Middle frontal gyrus (tissue), 1 donor: ENCODE measurements around the gene NDUFAB1.
A peak's percentile ranks its signal among the peaks of the same experiment; 100 is the strongest.
"Not testable (repeated sequence)": the region's sequence is repeated elsewhere in the genome, so short reads cannot be mapped to it uniquely, and the experiment has no call there.

ENCODE experiments used
- DNase-seq: peaks from one replicate; pipeline ENCODE4 v3.0.0-alpha.2; 2015; ENCODE audit warnings: low spot score; ENCODE audit errors: extremely low spot score

The NDUFAB1 gene

DNA sequence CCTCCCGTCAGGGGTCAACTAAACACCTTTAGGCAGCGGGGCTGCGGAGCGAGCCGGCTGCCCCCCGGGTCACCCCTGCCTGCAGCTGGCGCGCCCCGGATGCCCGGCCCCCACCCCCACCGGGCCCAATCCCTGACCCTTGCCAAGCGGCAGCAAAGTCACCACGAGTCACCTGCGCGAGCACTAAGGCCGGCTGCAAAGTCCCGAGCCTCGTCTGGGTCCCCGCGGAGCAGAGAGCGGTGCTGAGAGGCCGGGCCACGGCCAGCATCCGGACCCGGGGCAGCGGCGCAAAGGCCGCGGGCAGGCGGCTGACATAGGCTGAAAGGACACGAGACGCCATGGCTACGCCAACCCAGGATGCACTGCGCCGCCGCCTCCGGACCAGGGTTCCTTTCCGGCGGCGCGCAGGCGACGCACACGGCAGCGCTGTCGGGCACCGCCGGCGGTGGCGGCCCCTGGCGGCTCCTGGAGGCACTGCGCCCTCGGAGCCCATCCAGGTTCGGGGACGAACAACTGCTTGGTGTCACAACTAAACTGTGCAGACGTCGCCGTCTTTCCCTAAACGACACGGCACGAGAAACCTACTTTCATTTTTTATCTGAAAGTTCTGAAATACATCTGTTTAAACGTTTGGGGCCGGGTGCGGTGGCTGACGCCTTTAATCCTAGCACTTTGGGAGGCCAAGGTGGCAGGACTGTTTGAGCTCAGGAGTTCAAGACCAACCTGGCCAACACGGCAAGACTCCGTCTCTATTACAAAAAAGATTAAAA is at the start of gene NDUFAB1:
NDUFAB1 (minus strand) TSS at position 366 of the 770 bp plus-strand sequence; CDS start at position 340, 26 bp downstream.
- DNase-seq, result peak; percentile 89

DNA sequence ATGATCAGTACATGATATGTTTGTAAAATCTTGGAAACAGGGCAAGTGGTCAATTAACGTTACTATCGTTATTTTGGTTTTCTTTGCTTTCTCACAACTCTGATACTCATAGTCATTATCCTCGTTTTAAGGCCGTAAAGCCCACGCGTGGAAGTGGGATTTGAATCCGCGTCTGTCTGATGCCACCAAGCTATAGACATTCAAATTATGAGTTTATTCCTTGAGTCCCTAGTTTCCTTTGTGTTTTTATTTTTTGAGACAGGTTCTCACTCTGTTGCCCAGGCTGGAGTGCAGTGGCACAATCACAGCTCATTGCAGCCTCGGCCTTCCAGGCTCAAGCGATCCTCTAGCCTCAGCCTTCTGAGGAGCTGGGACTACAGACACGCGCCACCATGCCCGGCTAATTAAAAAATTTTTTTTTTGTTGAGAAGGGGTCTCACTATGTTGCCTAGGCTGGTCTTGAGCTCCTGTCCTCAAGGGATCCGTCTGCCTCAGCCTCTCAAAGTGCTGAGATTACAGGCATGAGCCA is 46.2 kb upstream of the NDUFAB1 start:
- DNase-seq, result no peak

DNA sequence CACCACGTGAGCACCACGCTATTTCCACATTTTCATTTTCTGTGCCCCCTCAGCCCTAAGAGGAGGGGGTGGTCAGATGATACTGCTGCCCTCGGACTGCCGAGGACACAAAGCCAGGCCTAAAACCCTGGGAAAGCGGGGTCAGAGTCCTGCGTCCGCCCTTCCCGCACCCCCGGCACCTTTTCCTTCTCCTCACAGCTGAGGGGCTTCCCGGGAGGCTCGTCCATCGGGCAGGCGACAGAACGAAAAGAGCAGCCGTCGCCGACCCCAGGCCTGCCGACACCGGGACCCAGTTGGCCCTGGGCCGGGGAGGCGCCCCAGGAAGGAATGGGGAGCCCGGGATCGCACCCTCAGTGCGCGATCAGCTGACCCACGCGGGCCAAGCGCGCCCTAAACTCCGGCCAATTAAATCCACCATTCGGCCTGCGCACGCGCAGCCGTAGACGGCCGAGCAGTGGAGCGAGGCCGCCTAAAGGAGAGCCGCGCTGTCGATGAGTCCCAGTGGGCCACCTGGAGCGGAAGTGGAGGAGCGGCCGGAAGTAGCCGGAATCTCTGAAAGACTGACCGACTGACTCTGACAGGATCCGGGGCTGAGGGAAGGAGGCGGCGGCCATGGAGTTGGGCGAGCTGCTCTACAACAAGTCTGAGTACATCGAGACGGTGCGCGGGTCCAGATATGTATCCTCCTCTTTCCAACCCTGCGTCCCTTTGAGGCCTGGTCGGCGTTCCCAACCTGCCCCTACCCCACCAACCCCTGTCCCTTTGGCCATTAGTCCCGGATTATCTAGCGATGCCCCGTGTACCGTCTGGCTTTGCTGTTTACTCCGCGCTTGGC is 45.0 kb upstream of the NDUFAB1 start, which contains the start of the genes DCTN5 and PALB2:
DCTN5 (plus strand) TSS at position 536 of the 835 bp plus-strand sequence; CDS start at position 613, 77 bp downstream.
PALB2 (minus strand) TSS at position 380 of the 835 bp plus-strand sequence; CDS start at position 227, 153 bp downstream.
- DNase-seq, result peak; percentile 92

DNA sequence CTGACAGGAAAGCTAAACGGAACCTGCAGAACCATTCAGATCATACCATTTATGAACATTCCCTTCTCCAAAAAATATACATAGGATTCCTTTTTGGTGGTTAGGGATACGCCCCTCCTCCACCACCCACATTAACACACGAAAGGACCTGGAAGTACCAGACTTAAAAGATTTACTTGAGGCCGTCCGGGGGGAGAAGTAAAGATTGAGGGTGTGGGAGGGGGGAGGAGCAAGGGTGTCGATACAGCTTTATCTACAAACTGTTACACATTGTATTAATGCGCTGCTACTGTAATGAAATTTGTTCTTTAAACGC is 44.5 kb upstream of the NDUFAB1 start:
- no peak for DNase-seq

DNA sequence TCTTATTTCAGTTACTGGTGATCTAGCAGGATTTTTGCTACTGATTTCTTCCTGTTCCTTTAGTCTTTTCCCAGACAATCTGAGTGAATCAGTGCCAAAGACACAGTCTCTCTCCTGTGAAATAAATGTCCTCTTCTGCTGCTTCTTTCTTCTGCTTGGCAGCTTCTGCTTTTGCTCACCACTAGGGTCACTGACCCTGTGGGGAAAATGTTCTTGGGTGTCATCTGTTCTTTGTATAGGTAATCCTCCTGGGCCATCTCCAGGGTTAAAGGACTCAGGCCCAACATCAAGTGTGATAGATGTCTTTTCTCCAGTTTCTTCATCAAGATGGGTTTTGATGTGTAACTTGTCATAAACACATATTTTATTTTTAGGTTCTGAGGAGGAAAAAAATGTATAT is 39.8 kb upstream of the NDUFAB1 start:
- DNase-seq, result no peak

DNA sequence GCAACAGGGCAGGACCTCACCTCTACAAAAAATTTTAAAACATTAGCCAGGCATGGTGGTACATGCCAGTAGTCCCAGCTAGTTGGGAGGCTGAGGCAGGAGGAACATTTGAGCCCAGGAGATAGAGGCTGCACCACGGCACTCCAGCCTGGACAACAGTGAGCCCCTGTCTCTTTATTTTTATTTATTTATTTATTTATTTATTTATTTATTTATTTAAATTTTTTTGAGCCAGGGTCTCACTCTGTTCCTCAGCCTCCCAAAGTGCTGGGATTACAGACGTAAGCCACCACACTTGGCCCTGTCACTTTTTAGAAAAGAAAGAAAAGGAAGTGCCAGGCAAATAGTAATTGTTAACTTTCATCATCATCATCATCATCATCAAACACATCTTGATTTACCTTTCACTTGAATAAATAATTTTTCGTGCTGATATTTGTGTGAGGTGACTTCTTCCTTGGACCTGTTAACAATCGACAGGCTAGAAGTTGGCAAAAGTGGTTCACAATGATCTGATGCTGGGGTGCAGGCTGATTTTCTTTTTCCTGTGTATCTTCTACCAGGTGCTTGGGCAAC is 38.4 kb upstream of the NDUFAB1 start:
- no peak for DNase-seq

DNA sequence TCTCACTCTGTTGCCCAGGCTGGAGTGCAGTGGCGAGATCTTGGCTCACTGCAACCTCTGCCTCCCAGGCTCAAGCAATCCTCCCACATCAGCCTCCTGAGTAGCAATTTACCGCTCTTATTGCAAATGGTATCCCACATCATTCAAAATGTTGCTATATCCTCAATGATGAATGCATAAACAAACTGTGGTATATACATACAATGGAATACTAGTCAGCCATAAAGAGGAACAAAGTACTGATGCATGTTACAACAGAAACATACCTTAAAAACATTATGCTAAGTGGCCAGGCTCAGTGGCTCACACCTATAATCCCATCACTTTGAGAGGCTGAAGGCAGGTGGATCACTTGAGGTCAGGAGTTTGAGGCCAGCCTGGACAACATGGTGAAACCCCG is 35.8 kb upstream of the NDUFAB1 start:
- not testable (repeated sequence) for DNase-seq

DNA sequence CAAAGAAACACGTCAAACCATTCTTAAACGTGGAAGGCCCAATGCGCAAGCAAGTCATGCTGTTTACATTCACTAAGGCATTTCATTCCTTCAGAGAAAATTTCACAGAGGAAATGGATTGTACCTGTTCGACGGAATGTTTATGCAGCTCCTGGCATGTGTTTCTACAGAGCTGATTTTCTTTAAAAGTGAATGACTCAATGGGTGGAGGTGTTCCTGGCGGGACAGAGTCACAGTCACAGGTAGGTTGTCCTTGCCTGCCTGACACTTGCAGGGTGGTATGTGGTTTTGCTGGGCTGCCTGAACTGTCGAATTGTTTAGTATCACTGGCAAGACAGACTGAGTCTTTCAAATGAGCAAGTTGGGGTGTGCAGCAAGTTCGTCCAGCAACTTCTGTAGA is 33.4 kb upstream of the NDUFAB1 start:
- DNase-seq, result no peak

DNA sequence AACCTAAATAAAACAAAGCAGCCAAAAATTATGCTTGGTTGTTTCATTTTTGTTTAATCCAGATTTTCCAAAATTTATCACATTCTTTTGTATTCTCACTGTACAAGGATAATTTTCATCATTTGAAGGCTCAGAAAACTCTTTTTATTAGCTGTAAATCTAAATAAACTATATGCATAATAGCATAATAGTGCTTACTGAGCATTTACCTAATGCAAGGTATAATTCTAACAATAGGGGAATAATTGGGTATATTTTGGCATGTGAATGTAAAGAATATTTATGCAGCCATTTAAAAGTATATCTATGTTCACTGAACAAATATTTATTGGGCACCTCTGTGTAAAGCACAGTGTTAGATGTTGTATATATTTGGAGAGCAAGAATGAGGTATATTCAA is 28.0 kb upstream of the NDUFAB1 start:
- no peak for DNase-seq

DNA sequence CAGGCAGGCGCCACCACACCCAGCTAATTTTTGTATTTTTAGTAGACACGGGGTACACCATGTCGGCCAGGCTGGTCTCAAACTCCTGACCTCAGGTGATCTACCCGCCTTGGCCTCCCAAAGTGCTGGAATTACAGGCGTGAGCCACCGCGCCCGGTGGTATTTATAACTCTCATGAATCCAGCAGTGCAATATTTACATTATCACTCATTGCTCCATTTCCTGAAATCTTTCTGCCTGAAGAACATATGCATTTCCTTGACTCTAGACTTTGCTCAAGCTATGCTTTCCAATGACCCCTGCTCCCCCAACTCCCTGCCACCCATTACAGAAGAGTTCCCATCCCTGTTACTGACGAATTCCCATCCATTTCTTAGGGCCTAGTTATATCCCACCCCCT is 19.7 kb upstream of the NDUFAB1 start:
- DNase-seq, result no peak

DNA sequence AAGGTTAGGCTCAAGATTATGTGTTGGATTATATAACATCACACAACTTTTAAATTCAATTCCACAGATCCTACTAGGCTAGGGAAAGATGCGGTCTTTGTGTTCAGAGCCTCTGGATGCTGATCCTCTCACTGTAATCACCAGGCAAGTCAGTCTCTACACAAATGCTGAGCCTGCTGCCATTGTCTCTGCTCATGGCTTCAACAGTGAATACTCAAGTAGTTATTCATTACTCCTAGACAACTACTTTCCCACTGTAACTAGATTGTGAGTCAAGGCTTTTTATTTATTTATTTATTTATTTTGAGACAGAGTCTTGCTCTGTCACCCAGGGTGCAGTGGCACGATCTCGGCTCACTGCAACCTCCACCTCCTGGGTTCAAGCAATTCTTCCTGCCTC is 15.8 kb upstream of the NDUFAB1 start:
- DNase-seq, result no peak

DNA sequence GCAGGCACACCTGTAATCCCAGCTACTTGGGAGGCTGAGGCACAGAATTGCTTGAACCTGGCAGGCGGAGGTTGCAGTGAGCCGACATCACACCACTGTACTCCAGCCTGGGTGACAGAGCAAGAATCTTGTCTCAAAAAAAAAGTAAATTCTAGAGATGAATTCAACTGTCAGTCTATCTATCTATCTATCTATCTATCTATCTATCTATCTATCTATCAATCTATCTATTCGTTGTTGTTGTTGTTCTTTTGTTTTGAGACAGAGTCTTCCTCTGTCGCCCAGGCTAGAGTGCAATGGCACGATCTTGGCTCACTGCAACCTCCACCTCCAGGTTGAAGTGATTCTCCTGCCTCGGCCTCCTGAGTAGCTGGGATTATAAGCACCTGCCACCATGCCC is 14.8 kb upstream of the NDUFAB1 start:
- DNase-seq, result not testable (repeated sequence)

DNA sequence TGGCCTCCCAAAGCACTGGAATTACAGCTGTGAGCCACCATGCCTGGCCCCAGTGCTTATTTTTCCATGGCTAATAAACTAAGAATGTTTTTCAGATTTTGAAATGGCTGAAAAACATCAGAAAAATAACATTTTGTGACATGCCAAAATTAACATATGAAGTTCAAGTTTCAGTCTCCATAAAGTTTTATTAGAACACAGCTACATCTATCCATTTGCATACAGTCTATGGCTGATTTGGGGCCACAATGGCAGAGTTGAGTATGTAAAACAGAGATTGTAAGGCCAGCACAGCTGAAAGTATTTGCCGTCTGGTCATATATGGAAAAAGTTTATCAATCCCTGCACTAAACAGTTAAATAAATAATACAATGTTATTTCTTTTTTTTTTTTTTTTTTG is 13.8 kb upstream of the NDUFAB1 start:
- no peak for DNase-seq

DNA sequence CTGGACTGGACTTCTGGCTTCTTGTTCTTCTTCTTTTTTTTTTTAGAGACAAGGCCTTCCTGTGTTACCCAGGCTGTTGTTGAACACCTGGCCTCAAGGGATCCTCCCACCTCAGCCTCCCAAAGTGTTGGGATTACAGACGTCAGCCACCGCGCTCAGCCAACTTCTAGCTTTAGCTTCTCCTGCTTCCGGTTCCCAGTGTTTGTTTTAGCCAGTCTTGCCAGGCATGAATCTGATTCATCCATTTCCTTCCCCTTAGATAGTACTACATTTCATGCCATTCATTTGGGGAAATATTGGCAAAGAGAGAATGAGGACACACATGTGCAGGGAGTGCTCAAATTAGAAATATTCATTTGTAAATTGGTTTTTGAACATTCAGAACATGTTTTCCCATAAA is 12.1 kb upstream of the NDUFAB1 start:
- DNase-seq, result no peak

DNA sequence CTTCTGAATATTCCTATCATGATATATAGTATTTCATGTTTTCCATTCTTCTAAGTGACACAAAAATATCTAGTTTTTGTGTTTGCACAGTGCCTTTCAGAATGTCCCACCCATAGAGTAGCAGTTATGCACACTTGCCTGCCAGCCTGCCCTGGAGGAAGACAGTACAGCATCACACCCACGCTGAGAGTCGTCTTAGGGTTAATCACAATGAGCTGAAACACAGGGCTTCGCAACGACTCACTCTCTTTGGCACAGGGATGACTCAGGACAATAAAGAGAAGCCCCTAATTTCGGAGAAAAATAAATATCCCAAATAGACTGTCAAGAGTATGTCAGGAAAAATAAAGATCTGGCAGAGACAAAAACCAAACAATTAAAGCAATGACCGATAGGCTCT is 11.6 kb upstream of the NDUFAB1 start:
- DNase-seq, result no peak

DNA sequence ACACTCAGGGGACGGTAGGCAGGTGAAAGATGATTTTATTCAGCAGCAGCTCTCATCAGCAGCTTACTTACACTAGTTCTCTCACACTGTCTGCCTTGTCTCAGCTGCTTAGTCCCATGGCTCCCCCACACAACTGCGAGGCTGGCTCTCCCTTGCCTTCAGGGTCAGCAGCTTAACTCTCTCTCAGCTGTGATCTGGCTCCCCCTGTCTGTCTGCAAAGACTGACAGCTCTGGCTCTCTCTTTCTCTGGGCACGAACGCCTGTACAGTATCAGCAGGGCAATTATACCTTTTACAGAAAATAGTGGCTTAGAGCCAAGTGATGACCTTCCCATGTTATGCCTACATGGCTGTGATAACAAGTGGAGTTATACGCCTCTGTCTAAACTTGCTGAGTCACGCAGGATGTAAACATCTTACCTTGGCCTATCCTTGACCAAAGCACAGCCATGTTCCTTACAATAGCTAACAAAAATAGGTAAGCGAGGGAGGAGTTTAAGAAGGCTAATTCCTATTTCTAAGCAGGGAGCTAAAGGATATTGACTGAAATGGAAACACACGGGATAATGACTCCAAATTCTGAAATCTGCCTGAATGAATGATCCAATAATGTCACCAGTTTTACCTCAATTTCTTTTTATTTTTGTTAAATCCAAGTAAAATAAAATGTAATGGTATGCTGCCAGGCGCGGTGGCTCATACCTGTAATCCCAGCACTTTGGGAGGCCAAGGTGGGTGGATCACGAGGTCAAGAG is 1.1 kb upstream of the NDUFAB1 start:
- DNase-seq, result no peak

DNA sequence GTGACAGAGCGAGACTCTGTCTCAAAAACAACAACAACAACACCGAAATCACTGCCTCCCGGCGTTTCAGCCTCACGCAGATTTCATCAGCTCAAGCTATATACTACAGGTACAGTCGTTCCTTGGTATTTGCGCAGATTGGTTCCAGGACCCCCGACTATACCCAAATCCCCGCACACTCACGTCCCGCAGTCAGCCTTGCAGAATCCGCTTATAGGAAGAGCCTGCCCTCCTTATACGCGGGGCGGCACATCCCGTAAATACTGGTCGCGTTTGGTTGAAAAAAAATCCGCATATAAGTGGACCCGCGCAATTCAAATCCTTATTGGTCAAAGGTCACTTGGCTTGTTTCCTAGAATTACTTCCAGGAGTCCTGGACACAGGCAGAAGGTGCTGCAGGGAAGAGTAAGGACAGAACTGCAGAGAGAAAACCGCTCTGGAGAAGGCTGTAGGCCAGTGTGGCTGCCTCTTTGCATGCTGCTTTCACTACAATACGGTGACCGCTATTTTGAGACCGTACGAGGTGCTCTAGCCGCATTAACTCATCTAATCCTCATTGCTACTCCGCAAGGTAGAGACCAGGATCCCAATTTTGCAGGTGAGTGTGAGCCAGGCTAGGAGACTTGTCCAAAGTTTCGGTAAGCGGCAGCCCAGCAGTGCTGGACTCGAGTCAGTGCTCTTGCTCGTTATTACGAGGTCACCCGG is 718 bp downstream of the NDUFAB1 start:
- no peak for DNase-seq

DNA sequence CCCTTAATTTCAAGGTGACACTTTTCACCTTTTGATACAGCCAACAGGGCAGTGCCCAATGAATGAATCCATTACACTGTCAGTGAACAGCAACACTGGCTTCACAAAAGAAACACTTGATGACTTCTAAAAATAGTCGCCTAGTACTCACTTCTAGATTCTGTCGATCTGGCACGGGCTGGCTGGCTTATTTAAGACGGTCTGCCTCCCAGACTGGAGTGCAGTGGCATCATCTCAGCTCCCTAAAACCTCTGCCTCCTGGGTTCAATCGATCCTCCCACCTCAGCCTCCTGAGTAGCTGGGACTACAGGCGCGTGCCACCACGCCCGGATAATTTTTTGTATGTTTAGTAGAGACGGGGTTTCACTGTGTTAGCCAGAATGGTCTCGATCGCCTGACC is 1.9 kb downstream of the NDUFAB1 start:
- DNase-seq, result no peak

DNA sequence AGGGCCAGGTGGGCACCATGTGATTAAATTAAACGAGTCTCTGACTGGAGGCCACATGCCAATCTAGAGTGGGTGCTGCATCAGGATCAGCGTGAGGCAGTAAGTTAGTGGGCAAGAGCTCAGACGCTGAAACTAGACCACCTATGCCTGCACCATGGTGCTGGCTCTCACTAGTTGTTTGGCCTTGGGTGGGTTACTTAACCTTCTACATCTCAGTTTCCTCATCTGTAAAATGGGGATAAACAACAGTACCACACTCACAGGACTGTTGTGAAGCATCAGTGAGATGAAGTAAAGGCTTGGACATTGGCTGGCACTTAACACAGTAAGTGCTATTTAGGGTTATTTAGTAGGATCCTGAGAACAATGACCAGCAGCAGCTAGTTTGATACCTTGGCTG is 5.9 kb downstream of the NDUFAB1 start:
- DNase-seq, result no peak

DNA sequence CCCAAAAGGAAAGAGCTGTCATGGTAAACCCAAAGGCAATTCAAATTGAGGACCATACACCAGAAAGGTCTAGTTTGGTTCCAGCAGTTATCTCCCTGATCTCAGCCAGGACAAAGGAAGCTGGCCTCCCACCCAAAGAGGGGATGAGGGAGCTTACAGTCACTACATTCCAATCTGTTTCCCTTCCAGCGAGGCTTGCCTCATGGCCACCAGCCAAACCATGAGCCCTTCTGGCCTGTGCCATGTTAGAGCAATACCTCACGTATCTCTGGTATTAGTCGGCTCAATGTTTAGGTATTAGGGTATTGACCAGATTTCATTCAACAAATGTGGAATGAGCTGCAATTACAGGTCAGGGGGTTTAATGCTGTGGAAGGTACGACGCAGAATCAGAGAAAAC is 8.4 kb downstream of the NDUFAB1 start:
- no peak for DNase-seq
